Germinal center (tissue), 1 donor: ENCODE results near the gene SEMA3B.
"Not testable (repeated sequence)": the region's sequence is repeated elsewhere in the genome, so short reads cannot be mapped to it uniquely, and the experiment has no call there.

Experiments
- DNase-seq: peaks from one replicate; pipeline ENCODE4 v3.0.0; 2012; ENCODE audit warnings: mixed read lengths, low spot score

Gene SEMA3B

GRCh38 chr3:50268703-50269451, at the start of gene SEMA3B:
Gene SEMA3B, plus strand, starts transcription at chr3:50269147. Its CDS starts 94 bp downstream, at chr3:50269241.
- DNase-seq: no peak

- DNase-seq: no peak
Observed at GRCh38 chr3:50219285-50219684, 49.7 kb upstream of the SEMA3B start.

GRCh38 chr3:50220109-50220508, 48.8 kb upstream of the SEMA3B start:
- no peak for DNase-seq

GRCh38 chr3:50221051-50221410, 47.9 kb upstream of the SEMA3B start:
- DNase-seq: no peak

GRCh38 chr3:50221411-50222168, 47.4 kb upstream of the SEMA3B start:
- DNase-seq: no peak

- DNase-seq: no peak
Observed at GRCh38 chr3:50222169-50222528, 46.8 kb upstream of the SEMA3B start.

GRCh38 chr3:50224639-50225038, 44.3 kb upstream of the SEMA3B start:
- DNase-seq: no peak

GRCh38 chr3:50226888-50227389, 42.0 kb upstream of the SEMA3B start:
- DNase-seq: peak; percentile 54

- peak; percentile 91 for DNase-seq
Observed at GRCh38 chr3:50227390-50228183, 41.4 kb upstream of the SEMA3B start.

GRCh38 chr3:50228184-50228763, 40.7 kb upstream of the SEMA3B start:
- not testable (repeated sequence) for DNase-seq

GRCh38 chr3:50229490-50229889, 39.5 kb upstream of the SEMA3B start:
- no peak for DNase-seq

GRCh38 chr3:50230104-50230793, 38.7 kb upstream of the SEMA3B start:
- DNase-seq: peak; percentile 31

- no peak for DNase-seq
Observed at GRCh38 chr3:50230794-50231125, 38.2 kb upstream of the SEMA3B start.

GRCh38 chr3:50231581-50231980, 37.4 kb upstream of the SEMA3B start:
- no peak for DNase-seq

- no peak for DNase-seq
Observed at GRCh38 chr3:50232303-50232702, 36.6 kb upstream of the SEMA3B start.

GRCh38 chr3:50233176-50233575, 35.8 kb upstream of the SEMA3B start:
- no peak for DNase-seq

- peak; percentile 99 for DNase-seq
Observed at GRCh38 chr3:50235716-50236483, 33.0 kb upstream of the SEMA3B start, which contains the start of gene GNAI2. Gene GNAI2, plus strand, starts transcription at chr3:50236204. Its CDS starts 132 bp downstream, at chr3:50236336.

- DNase-seq: no peak
Observed at GRCh38 chr3:50236484-50237132, 32.3 kb upstream of the SEMA3B start.

- peak; percentile 59 for DNase-seq
Observed at GRCh38 chr3:50237133-50237651, 31.8 kb upstream of the SEMA3B start.
